Activated CD4-positive, alpha-beta memory T cell treated with anti-CD3 and anti-CD28 coated beads for 36 hours (primary cell): Measurements from ENCODE around the gene SUPT20HL2. TPM values are rescaled to one million over a fixed set of nuclear protein-coding genes. Genes with fewer than 3 reads are reported as not detected.
"Not testable (repeated sequence)": the region's sequence is repeated elsewhere in the genome, so short reads cannot be mapped to it uniquely, and the experiment has no call there.

Experiments used
- CTCF ChIA-PET: fragments of 350-600 bp; sonication (Branson Sonifier 250); formaldehyde crosslinking; loops from one replicate; lab custom pipeline; 2021; ENCODE audit warnings: antibody characterized with exemption, inconsistent platforms; lab: Charles Lee
- POLR2A ChIA-PET: fragments of 350-600 bp; sonication (Branson Sonifier 250); formaldehyde crosslinking; loops from one replicate; lab custom pipeline; 2021; ENCODE audit warnings: antibody characterized with exemption; lab: Charles Lee
- DNase-seq: peaks from one replicate; pipeline ENCODE4 v3.0.0-alpha.2; 2020
- H3K27ac Mint-ChIP-seq: one replicate; pipeline ENCODE4 v1.8.0; 2021; ENCODE audit warnings: mixed read lengths
- H3K27me3 Mint-ChIP-seq: one replicate; pipeline ENCODE4 v1.8.0; 2021; ENCODE audit warnings: mixed read lengths
- H3K36me3 Mint-ChIP-seq: one replicate; pipeline ENCODE4 v1.8.0; 2021; ENCODE audit warnings: mixed read lengths
- H3K4me1 Mint-ChIP-seq: one replicate; pipeline ENCODE4 v1.8.0; 2021; ENCODE audit warnings: low read depth, mixed read lengths
- H3K4me3 Mint-ChIP-seq: one replicate; pipeline ENCODE4 v1.8.0; 2021; ENCODE audit warnings: mild to moderate bottlenecking, mixed read lengths
- H3K9me3 Mint-ChIP-seq: one replicate; pipeline ENCODE4 v1.8.0; 2021; ENCODE audit warnings: mixed read lengths
- intact Hi-C: fragments of 100-400 bp; cut with micrococcal nuclease; formaldehyde crosslinking; loops from one replicate; pipeline ENCODE4 v1.15.1; 2023
- total RNA-seq, 2 experiments: library from RNA; stranded (reverse); gene quantifications; one replicate each; pipeline ENCODE4 v1.2.3, GENCODE V29; 2021

Gene SUPT20HL2
- total RNA-seq, 2 experiments from 2014 or later: not detected

DNA sequence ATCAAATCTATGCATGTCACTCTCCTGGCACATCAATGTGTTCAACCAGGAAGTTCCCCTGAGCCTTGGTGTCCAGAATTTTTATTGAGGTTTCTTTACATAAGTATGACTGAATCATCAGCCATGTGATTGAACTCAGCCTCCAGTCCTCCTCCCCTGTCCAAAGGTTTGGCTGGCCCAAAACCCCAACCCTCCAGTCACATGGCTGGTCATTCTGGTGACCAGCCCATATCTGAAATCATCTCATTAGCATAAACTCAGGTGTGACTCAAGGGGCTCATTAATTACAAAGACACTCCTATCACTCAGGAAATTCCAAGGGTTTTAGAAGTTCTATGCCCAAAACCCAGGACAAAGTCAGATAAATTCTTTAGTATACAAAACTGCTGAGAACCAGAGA is 20.6 kb upstream of the SUPT20HL2 start:
- POLR2A ChIA-PET: no interaction called here
- intact Hi-C loops: no loop called here
- H3K4me1 Mint-ChIP-seq: no peaks in the 10 kb centered on the region
- H3K27me3 Mint-ChIP-seq: peaks cover 5% of the 10 kb centered on the region
- H3K9me3 Mint-ChIP-seq: no peaks in the 10 kb centered on the region
- H3K27ac Mint-ChIP-seq: no peak overlapping the region
- no peak overlapping the region for H3K4me3 Mint-ChIP-seq
- CTCF ChIA-PET: no interaction called here
- no peak for DNase-seq
- H3K36me3 Mint-ChIP-seq: no peaks in the 10 kb centered on the region

DNA sequence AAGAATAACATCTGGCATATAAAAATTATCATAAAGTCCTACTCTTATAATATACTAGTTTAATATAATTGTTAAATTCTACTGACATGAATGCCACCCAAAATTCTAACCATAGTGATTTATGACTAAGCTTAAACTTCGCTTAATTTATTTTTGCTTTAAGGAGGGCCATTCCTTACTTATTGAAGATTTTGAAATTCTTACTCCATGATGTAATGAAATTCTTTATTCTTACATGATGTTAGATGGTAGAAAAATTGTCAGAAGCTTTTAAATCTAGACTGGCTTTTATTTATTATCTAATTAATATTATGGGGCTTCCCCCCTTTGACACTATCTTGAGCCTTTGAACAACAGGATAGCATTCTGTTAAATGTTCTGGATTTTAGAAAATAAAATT is 19.5 kb upstream of the SUPT20HL2 start:
- POLR2A ChIA-PET: no interaction called here
- intact Hi-C loops: no loop called here
- Mint-ChIP-seq H3K36me3 (no peaks in the 10 kb centered on the region), H3K4me1 (no peaks in the 10 kb centered on the region), H3K27me3 (peaks cover 5% of the 10 kb centered on the region), H3K27ac (no peak overlapping the region), H3K4me3 (no peak overlapping the region), H3K9me3 (no peaks in the 10 kb centered on the region)
- CTCF ChIA-PET: no interaction called here
- DNase-seq: no peak

DNA sequence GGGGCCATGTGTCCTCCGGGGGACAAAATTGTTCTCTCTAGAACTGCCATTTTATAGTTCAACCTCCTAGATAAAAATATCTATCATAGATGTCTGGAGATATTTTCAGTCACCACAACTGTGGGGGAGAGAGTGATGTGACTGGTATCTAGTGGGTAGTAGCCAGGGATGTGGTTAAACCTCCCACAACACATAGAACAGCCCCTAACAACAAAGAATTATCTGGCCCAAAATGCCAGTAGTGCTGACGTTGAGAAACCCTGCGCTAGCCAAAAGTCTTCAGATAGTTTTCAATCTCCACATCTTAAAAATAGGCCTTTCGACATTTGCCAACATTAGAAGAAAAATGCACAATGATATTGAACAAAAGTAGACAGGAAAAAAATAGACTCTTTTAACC is 19.0 kb upstream of the SUPT20HL2 start:
- ChIA-PET CTCF (no interaction called here), POLR2A (no interaction called here)
- intact Hi-C loops: no loop called here
- DNase-seq: no peak
- Mint-ChIP-seq H3K27ac (no peak overlapping the region), H3K9me3 (no peaks in the 10 kb centered on the region), H3K4me3 (no peak overlapping the region), H3K27me3 (peaks cover 5% of the 10 kb centered on the region), H3K4me1 (no peaks in the 10 kb centered on the region), H3K36me3 (no peaks in the 10 kb centered on the region)

DNA sequence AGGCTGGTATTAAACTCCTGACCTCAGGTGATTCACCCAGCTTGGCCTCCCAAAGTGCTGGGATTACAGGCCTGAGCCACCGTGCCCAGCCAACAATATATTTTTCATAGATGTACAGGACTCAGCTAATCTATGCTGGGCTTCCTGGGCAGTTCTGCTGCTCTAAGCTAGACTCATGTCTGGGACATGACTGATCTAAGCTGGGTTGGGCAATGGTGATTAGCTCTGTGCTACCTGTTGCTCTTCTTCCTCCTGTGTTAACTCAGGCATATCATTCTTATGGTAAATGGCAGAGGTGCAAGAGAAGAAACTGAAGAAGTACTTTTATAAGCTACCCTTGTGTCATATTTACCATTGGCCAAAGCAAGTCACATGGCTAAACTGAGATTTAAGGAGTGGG is 11.4 kb upstream of the SUPT20HL2 start:
- ChIA-PET POLR2A (interaction anchor here (0.6 kb wide), 1 partner anchor 19 kb away, joined by 3 read pairs; no protein-coding TSS in a partner anchor), CTCF (no interaction called here)
- H3K4me3 Mint-ChIP-seq: no peak overlapping the region
- H3K27me3 Mint-ChIP-seq: peaks cover 4% of the 10 kb centered on the region
- H3K36me3 Mint-ChIP-seq: no peaks in the 10 kb centered on the region
- H3K4me1 Mint-ChIP-seq: no peaks in the 10 kb centered on the region
- intact Hi-C loops: no loop called here
- no peak overlapping the region for H3K27ac Mint-ChIP-seq
- DNase-seq: no peak
- no peaks in the 10 kb centered on the region for H3K9me3 Mint-ChIP-seq

GRCh38 chrX:24321741-24322395 is 8.0 kb upstream of the SUPT20HL2 start:
- DNase-seq: no peak
- POLR2A ChIA-PET: no interaction called here
- intact Hi-C loops: no loop called here
- H3K36me3 Mint-ChIP-seq: no peaks in the 10 kb centered on the region
- peaks cover 6% of the 10 kb centered on the region for H3K27me3 Mint-ChIP-seq
- H3K27ac Mint-ChIP-seq: no peak overlapping the region
- H3K9me3 Mint-ChIP-seq: no peaks in the 10 kb centered on the region
- H3K4me3 Mint-ChIP-seq: no peak overlapping the region
- CTCF ChIA-PET: no interaction called here
- no peaks in the 10 kb centered on the region for H3K4me1 Mint-ChIP-seq

- no peak overlapping the region for H3K27ac Mint-ChIP-seq
- no peak for DNase-seq
- no peaks in the 10 kb centered on the region for H3K36me3 Mint-ChIP-seq
- no peaks in the 10 kb centered on the region for H3K9me3 Mint-ChIP-seq
- H3K27me3 Mint-ChIP-seq: peaks cover 2% of the 10 kb centered on the region
- intact Hi-C loops: no loop called here
- ChIA-PET CTCF (no interaction called here), POLR2A (no interaction called here)
- H3K4me1 Mint-ChIP-seq: no peaks in the 10 kb centered on the region
- H3K4me3 Mint-ChIP-seq: no peak overlapping the region
These were observed 3.7 kb upstream of the SUPT20HL2 start for GRCh38 chrX:24317567-24317966.

DNA sequence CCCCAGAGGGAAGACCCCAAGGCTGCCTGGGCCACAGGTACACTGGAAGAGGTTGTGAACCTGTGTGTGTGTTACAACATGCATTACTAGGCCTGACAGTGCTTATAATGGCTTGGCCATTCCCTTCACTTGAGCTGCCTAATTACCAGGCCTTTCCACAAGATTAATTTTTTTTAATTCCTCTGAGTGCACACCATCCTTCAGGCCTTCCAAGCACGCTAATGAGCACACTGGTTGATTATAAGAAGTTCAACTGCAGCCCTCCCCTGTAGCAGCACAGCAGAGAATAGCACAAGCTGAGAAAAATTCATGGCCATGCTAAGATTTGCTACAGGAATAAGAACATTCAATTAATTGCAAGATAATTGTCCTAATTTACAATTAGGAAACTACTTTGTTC is 2.2 kb upstream of the SUPT20HL2 start:
- Mint-ChIP-seq H3K27me3 (peaks cover 2% of the 10 kb centered on the region), H3K36me3 (no peaks in the 10 kb centered on the region), H3K27ac (no peak overlapping the region), H3K4me3 (no peak overlapping the region), H3K4me1 (no peaks in the 10 kb centered on the region), H3K9me3 (no peaks in the 10 kb centered on the region)
- CTCF ChIA-PET: no interaction called here
- no peak for DNase-seq
- POLR2A ChIA-PET: no interaction called here
- intact Hi-C loops: no loop called here

DNA sequence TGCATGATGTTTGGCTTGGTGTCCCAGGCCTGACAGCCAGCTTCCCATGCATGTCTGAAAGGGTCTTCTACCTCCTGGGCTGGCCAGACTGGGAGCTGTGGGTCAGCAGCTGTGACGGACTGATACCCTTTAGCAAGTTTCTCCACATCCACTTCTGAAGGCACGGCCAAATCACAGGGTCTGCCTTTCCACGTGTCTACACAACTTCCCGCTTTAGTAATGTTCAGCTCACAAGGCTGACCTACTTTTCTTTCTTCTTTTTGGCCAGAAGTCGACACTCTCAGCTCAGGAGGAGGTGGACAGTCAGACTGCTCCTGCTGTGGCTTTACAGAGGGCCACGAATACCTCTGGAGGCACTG is 1.6 kb downstream of the SUPT20HL2 start:
- intact Hi-C loops, H3K27me3 Mint-ChIP-seq, H3K4me1 Mint-ChIP-seq, H3K9me3 Mint-ChIP-seq, H3K27ac Mint-ChIP-seq, H3K4me3 Mint-ChIP-seq, CTCF ChIA-PET, DNase-seq, POLR2A ChIA-PET, H3K36me3 Mint-ChIP-seq: not testable (repeated sequence)

- DNase-seq: not testable (repeated sequence)
These were observed 2.2 kb downstream of the SUPT20HL2 start for GRCh38 chrX:24311507-24312248.

DNA sequence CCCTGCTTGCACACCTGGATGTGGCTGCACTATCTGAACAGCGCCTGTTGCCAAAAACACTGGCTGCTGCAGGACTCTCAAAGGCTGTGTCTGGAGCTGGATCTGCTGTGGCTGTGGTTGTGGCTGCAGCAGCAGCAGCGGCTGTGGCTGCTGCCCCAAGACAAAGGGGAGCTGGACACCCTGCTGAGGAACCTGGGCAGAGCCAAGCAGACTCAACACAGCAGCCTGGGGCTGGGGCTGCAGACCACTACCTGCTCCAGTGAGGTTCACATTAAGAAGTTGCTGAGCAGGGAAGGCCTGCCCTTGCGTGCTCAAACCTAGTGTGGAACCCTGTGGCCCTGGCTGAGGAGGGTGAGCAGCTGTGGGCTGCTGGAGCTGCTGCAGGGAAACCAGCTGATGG is 3.0 kb downstream of the SUPT20HL2 start:
- POLR2A ChIA-PET, intact Hi-C loops, CTCF ChIA-PET, H3K4me1 Mint-ChIP-seq, H3K27ac Mint-ChIP-seq, H3K27me3 Mint-ChIP-seq, DNase-seq, H3K9me3 Mint-ChIP-seq, H3K4me3 Mint-ChIP-seq, H3K36me3 Mint-ChIP-seq: not testable (repeated sequence)

More at GRCh38 chrX:24311507-24312248, 2.2 kb downstream of the SUPT20HL2 start:
- H3K27me3 Mint-ChIP-seq, H3K4me1 Mint-ChIP-seq, H3K9me3 Mint-ChIP-seq, H3K27ac Mint-ChIP-seq, intact Hi-C loops, CTCF ChIA-PET, POLR2A ChIA-PET, H3K4me3 Mint-ChIP-seq, H3K36me3 Mint-ChIP-seq: not testable (repeated sequence)

DNA sequence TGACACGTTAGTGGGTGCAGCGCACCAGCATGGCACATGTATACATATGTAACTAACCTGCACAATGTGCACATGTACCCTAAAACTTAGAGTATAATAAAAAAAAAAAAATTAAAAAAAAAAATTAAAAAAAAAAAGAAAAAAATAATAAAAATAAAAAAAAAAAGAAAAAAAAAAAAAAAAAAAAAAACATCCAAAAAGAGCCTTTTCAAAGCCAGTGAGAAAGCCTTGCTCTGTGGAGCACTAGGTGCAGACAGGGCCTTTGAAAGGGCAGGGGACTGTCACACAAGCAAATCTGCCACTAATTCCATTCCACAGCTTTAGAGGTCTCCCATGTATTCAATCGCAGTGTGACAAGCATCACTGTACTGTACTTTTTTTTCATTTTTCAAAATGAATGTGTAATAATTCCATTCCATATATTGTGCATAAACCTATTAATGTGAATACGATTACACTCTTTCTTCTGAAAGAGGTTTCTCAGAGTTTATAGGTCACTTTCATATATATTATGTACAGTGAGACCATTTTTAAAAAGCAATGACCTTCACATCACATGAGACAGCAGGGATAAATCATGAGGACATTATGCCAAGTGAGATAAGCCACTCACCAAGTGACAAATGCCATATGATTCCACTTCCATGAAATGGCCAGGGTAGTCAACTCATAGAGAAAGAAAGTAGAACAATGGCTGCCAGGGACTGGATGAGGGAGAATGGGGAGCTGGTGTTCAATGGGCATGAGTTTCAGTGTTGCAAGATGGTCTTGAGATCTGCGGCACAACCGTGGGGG is 4.1 kb downstream of the SUPT20HL2 start:
- H3K36me3 Mint-ChIP-seq, POLR2A ChIA-PET, H3K4me1 Mint-ChIP-seq, intact Hi-C loops, H3K4me3 Mint-ChIP-seq, H3K27me3 Mint-ChIP-seq, DNase-seq, H3K27ac Mint-ChIP-seq, CTCF ChIA-PET, H3K9me3 Mint-ChIP-seq: not testable (repeated sequence)

GRCh38 chrX:24308803-24309202 is 5.1 kb downstream of the SUPT20HL2 start:
- DNase-seq, H3K36me3 Mint-ChIP-seq, H3K27me3 Mint-ChIP-seq, H3K27ac Mint-ChIP-seq, H3K9me3 Mint-ChIP-seq, CTCF ChIA-PET, POLR2A ChIA-PET, H3K4me1 Mint-ChIP-seq, H3K4me3 Mint-ChIP-seq, intact Hi-C loops: not testable (repeated sequence)
